GM04503 (cell line): Measurements from ENCODE around the gene HSBP1L1.

ENCODE experiments used
- DNase-seq: peaks from one replicate; pipeline ENCODE4 v3.0.0-alpha.2; 2012; ENCODE audit warnings: low read depth

The HSBP1L1 gene

GRCh38 chr18:79961527-79962291 lies 2.7 kb upstream of the HSBP1L1 start:
- DNase-seq = no peak

GRCh38 chr18:79962311-79962710 lies 2.1 kb upstream of the HSBP1L1 start:
- no peak for DNase-seq

GRCh38 chr18:79962835-79963657 lies 1.4 kb upstream of the HSBP1L1 start:
- no peak for DNase-seq

- DNase-seq = no peak
Observed at GRCh38 chr18:79963658-79964329, 649 bp upstream of the HSBP1L1 start.

- DNase-seq = no peak
Observed at GRCh38 chr18:79965119-79965902, 868 bp downstream of the HSBP1L1 start.

- DNase-seq = no peak
Observed at GRCh38 chr18:79970419-79971133, 6.1 kb downstream of the HSBP1L1 start.

- DNase-seq = no peak
Observed at GRCh38 chr18:79971211-79971952, 6.9 kb downstream of the HSBP1L1 start.

GRCh38 chr18:79971986-79972385 lies 7.5 kb downstream of the HSBP1L1 start:
- no peak for DNase-seq

GRCh38 chr18:79972720-79973119 lies 8.3 kb downstream of the HSBP1L1 start:
- DNase-seq = no peak

GRCh38 chr18:79973517-79973916 lies 9.1 kb downstream of the HSBP1L1 start:
- no peak for DNase-seq

GRCh38 chr18:79974025-79974654 lies 9.7 kb downstream of the HSBP1L1 start:
- DNase-seq = no peak

- DNase-seq = no peak
Observed at GRCh38 chr18:79975043-79975442, 10.6 kb downstream of the HSBP1L1 start.

GRCh38 chr18:79975985-79976680 lies 11.7 kb downstream of the HSBP1L1 start:
- DNase-seq = no peak

- no peak for DNase-seq
Observed at GRCh38 chr18:79979843-79980242, 15.4 kb downstream of the HSBP1L1 start.

- no peak for DNase-seq
Observed at GRCh38 chr18:79980585-79980984, 16.1 kb downstream of the HSBP1L1 start.

- DNase-seq = no peak
Observed at GRCh38 chr18:79982736-79983135, 18.3 kb downstream of the HSBP1L1 start.

- DNase-seq = no peak
Observed at GRCh38 chr18:79983253-79983652, 18.8 kb downstream of the HSBP1L1 start.

- no peak for DNase-seq
Observed at GRCh38 chr18:79983793-79984192, 19.4 kb downstream of the HSBP1L1 start.

- DNase-seq = no peak
Observed at GRCh38 chr18:79985172-79985571, 20.7 kb downstream of the HSBP1L1 start.
